C4-2B (cell line): ENCODE measurements around the gene YPEL1.

Experiments
- ZFX ChIP-seq: fragments of 450-650 bp; IDR thresholded peaks from 2 replicates; pipeline ENCODE4 v1.6.1; 2017
- TF ChIP-seq, protein P1 (sequence below): fragments of 450-650 bp; conservative IDR thresholded peaks from 2 replicates; pipeline ENCODE4 v1.5.1; 2017; ENCODE audit warnings: mild to moderate bottlenecking

DNA sequence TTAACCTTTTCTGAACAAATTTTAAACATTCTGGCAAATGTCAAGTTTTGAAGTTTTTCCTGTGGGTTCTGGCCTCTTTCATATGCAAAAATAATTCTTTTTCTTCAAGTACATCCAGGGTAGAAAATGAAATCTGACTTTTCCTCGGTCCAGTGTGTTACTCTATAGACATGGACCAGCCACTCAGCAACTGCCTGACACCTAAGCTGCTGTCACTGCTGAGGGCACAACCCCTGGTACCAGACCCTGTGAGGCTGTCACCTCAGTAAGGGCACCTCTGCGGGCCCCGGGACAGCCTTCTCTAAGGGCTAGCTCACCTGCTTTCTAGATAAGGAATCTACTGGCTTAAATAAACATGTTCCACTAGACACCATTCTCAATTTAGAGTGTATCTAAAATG is 36.0 kb downstream of the YPEL1 start:
- TF ChIP-seq, protein P1, sequence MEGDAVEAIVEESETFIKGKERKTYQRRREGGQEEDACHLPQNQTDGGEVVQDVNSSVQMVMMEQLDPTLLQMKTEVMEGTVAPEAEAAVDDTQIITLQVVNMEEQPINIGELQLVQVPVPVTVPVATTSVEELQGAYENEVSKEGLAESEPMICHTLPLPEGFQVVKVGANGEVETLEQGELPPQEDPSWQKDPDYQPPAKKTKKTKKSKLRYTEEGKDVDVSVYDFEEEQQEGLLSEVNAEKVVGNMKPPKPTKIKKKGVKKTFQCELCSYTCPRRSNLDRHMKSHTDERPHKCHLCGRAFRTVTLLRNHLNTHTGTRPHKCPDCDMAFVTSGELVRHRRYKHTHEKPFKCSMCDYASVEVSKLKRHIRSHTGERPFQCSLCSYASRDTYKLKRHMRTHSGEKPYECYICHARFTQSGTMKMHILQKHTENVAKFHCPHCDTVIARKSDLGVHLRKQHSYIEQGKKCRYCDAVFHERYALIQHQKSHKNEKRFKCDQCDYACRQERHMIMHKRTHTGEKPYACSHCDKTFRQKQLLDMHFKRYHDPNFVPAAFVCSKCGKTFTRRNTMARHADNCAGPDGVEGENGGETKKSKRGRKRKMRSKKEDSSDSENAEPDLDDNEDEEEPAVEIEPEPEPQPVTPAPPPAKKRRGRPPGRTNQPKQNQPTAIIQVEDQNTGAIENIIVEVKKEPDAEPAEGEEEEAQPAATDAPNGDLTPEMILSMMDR: no peak
- TF ChIP-seq ZFX: no peak
